HG02852 (cell line): ENCODE measurements around the gene DQX1.

ENCODE experiments used
- ATAC-seq: cut with Tn5 transposase; IDR thresholded peaks from one replicate; pipeline ENCODE4 v1.9.1; 2021; ENCODE audit warnings: mild to moderate bottlenecking, moderate library complexity; ENCODE audit not compliant: unreplicated experiment

DQX1 gene

DNA sequence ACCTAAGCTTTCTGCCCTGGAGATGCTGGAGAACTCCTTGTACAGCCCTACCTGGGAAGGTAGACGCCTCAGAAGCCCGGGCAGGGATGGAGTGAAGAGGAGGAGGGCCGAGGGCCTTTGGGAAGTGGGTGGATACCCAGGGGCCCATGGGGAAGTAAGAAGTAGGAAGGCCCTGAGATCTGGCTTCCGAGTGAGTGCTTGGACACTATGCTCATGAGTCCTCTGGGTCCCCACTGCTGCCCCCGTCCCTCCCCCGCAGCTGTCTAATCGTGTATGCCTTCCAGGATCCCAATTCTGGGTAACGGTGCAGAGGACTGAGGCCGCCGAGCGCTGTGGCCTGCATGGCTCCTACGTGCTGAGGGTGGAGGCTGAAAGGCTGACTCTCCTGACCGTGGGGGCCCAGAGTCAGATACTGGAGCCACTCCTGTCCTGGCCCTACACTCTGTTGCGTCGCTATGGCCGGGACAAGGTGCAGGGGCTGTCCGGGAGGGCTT lies 29.6 kb upstream of the DQX1 start:
- no peak for ATAC-seq

DNA sequence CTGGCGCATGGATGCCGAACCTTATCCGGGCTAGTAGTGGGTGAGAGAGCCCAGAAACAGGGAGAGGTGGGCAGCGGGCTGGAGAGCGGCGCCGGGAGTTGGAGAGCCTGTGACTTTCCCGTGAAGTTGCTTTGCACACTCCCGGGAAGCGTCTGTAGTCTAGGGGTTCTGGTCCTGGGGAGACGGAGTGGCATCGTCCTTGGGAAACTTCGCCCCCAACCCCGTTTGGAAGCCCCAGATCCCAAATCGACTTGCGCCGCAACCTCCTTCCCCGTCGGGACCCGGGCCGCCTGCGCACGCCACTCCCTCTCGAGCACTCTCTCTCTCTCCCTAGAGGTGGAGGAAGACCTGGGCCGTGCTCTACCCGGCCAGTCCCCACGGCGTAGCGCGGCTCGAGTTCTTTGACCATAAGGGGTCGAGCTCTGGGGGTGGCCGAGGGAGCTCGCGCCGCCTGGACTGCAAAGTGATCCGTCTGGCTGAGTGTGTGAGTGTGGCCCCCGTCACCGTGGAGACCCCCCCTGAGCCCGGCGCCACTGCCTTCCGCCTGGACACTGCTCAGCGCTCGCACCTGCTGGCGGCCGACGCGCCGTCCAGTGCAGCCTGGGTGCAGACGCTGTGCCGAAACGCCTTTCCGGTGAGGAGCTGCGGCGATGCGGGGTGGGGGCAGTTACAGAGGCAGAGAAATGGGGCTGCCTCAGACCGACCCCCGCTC lies 28.9 kb upstream of the DQX1 start:
- ATAC-seq, result peak; percentile 42

DNA sequence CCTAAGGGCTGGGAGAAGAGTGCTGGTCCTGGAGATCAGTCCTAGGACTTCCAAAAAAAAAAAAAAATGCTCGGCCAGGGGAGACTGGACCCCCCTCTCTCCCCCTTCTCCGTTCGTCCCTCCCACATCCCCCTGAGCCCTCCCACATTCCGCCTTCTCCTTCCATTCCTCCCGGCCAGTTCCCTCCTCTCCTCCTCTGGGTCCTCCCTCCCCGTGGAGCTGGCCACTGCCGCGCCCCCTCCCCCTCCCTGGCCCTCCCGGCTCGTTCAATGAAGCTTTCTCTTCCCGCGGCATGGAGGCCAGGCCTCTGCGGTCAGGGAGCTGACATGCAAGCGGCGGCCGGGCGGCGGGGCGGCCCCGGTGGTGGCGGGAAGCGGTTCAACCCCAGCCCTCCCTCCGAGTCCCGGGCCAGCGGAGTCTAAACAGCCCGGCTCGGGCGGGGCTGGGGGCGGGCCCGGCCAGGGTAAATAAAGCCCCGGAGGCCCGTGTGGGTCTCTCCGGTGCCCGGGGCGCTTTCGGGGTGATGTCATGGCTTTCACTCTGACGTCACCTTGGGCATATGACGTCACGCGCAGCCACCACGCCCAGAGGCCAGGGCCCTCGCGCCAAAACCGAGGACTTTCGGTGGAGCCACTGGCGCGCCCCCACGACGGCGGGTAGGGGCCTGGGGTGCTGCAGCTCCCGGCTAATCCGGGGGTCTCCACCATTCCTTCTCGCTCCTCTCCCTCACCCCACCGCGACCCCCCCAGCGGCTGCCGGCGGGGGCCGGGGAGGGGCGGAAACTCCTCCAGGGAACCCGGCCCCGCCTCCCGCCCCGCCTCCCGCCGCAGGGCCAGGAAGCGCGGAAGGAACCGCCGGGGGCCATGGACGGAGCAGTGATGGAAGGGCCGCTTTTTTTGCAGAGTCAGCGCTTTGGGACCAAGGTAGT lies 28.1 kb upstream of the DQX1 start, which contains the start of the genes DOK1 and LOXL3:
Gene DOK1, plus strand, starts transcription at position 829 of the 928 bp plus-strand sequence. Its CDS starts 35 bp downstream, at position 864.
Gene LOXL3, minus strand, starts transcription at position 51 of the 928 bp plus-strand sequence. CDS start 1,308 bp downstream, outside the sequence.
- peak; percentile 54 for ATAC-seq

DNA sequence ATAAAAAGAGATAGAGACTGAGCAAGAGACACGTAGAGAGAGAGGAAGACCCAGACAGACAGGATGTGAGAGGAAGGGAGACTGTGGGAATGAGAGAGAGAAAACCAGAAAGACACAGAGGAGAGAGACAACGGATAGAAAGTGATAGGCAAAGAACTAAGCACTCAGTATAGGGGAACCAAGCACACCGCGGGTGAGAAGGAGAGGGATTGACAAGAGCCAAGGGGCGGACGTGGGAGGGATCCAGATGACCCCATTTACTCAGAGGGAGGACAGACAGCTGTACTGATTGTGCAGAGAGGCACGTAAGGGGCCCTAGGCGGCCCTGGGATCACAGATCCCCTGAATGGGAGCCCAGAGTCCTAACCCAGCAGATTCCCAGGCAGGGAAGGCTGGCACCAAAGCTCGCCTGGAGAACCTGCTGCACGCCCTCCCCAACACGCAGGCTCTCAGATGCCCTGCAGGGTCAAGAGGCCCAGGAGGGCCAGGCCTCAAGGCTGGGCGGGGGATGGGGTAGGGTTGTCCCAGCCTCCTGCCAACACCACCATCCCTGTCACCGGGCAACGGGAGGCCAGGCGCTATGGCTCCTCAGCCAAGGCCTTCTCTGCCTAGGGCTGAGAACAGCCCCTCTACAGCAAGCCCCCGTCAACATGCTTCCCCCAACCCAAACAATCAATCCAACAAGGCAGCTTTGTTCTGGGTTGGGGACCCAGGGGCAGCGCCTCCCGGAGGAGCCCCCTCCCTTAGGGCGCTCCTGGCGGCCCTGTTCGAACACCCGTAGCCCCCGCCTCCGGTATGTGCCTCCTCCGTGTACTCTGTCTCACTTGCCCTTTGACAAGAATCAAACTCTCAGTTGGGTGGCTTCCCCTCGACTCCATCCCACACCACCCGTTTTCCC lies 27.1 kb upstream of the DQX1 start:
- no peak for ATAC-seq

DNA sequence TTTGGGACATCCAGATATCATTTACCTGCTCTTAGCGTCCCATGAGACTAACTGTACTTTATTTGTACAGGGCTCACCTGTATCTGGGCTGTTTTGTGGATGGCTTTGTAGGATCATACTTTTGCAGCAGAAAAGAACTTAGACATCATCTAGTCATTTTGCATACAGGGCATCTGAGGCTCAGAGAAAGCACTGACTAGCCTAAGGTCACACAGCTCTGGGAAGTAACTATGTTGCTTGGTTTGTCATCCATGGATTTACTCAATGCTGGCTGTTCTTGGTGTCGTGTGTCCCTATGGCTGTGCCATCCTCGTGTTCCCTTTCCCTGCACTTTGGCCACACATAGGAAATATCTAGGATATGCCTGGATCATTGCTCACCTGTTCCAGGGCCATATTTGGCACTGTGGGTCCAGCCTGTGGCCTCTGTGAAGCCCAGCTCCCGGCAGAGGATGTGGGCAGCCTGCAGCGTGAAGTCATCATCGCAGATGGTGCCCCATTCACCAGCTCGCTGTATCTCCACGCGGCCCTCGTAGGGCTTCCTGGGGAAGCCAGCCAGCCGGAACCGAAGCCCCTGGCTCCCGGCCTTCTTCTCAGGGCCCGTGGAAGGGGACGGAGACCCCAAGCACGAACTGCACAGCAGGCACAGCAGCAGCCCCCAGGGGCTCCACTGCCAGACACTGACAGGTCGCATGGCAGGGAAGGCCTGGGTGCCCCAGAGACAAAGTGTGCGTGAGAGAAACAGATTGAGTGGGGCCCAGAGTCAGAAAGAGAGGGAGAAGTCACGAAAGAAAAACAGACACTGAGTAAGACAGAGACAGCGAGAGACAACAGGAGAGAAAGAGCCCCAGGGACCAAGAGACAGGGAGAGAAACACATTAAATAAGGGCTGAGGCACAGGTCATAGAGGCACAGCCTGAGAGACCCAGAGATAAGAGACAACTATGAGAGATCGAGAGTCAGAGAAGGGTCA lies 26.2 kb upstream of the DQX1 start:
- ATAC-seq, result no peak

DNA sequence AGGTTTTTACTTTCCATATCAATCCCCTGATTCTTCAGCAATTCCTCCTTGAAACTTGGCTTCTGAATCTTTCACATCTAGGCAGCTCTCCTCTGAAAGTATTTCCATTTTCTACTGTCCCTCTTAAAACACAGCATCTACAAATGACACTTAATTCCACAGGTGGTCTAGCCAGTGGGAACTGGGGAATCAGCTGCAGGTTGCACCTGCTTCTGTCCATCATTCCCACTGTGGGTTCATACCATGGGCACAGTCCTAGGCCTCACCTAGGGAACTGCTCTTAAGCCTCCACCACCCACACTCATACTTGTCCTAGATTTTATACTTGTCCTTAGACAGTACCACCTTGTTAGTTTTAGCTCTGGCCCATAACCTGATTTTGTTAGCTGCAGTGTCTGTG lies 25.5 kb upstream of the DQX1 start:
- ATAC-seq, result no peak

DNA sequence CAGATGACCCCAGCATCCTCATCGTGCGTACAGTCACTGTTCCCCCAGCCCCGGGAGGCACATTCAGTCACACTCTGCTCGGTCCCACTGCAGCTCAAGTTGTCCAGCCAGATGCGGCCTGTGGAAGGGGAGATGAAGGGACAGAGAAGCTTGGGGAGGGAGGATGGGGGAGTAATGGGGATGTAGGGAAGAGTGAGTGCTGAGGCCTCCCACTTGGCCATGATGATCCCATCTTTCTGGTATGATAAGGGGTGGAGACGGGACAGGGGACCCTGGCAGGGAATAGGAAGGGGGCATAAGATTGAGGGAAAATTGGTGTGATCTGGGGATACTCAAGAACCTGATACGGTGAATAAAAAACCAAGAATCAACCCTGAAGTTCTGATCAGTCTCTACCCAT lies 24.2 kb upstream of the DQX1 start:
- ATAC-seq, result no peak

DNA sequence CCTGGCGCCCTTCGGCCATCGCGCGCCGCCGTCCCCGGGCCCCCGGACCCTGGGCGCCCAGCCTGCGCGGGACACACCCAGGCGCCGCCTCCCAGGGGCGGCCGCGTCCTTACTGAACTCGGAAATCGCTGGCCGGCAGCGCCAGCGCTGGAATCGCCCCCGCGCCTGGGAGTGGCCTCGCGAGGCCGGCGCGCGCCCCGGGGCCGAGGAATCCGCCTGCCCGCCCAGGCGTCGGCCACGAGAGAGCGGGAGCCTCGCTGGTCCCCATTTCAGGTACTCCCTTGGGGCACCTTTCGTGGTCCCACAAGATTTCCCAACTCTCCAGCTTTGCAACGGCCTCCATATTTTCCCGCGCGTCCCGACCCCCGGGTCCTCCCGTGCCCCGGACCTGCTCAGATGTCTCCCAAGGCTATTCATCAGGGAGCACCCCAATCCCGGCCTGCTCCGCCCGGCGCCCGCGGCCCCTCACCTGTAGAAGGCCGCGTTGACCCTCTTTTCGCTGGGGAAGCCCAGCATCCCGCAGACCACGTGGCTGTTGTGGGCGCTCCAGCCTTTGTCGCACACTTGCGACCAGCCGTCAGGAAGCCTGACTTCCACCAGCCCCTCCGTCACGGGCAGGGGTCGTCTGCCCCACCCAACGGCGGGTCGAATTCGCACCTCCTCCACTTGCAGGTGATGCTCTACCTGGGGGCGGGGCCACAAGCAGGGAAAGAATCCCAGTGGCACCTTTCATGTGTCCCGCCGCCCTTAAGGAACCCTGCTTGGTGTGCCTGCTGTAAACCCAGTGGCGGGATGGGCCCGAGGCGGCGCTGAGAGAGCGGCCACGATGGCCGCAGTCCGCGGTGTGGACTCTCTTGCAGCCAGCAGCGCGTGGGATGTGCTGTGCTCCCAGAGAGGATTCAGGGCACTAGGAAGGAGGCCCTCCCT lies 23.1 kb upstream of the DQX1 start:
- ATAC-seq, result no peak

DNA sequence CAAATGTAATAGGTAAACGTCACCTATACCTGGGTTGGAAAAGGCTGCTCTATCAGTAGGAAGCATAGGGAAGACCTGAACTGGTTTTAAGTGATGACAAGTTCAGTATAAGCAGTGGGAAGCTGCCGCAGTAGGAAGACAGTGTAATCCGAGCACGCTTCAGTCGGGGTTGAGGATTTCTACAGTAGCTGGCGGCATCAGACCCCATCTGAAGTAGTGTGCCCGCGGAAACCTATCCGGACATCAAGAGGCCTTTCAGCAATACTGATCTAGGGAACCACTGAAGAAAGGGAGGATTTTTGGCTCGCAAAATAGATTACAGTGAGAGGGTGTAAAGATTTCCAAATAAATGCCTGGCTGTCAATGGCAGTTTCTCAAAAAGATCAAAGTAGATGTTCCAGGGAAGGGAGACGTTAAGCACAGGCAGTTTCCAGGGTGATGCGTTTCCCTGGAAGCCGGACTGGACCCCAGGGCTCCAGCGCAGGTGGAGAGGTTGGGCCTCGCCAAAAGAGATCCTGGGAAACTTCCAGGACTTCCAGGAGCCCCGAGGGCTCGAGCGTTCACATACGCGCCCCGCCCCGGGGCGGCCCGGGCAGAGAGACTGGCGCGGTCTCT lies 22.4 kb upstream of the DQX1 start:
- ATAC-seq, result no peak

DNA sequence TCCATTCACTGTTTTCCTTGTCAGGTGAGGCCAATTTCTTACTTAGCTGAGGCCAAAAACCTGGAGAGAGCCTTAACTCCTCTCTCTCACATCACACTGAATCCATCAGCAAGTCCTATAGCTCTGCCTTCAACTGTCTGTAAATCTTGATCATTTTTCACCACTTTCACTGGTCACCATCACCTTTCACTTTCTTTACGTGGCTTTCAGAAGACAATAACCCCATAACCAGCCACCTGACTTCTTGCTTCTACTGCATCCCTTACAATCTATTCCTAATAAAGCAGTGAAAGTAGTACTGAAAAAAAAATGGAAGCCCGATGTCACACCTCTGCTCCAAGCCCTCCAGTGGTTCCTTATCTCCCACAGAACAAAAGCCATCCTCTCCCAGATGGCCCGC lies 20.0 kb upstream of the DQX1 start:
- ATAC-seq, result no peak

DNA sequence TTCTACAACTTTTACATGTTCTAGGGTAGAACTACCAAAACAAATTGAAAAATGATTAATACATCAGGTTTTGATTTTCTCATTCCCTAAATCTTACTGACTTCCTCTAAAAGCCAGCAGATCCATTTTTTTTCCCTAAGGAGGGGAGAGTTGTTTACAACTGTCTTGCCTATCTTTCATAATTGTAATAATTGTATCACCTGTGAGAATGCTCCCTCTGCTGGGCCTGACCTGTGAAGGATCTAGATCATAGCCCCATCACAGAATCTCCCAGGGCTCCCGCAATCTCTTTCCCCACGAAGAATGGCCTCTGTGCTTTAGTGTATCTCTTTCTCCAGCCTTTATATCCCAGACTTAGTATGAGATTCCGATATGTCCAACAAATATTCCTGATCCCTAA lies 18.6 kb upstream of the DQX1 start:
- no peak for ATAC-seq

DNA sequence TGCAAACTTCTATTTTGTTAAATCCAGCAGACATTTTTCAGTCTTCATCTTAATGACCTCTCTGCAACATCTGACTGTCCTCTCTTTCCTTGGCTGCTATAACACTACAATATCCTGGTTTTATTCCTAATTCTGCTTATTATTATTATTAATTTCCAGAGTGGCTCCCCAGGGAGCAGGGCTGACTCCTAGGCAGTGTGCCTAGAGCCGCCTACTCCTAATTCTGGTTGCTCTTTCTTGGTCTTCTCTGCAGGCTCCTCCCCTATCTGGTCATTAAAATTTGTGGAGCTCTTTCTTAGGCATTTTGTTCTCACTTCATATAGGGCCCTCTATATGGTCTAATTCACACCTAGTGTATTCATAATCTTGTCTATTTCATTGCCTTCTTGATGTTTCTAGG lies 16.9 kb upstream of the DQX1 start:
- ATAC-seq, result no peak

DNA sequence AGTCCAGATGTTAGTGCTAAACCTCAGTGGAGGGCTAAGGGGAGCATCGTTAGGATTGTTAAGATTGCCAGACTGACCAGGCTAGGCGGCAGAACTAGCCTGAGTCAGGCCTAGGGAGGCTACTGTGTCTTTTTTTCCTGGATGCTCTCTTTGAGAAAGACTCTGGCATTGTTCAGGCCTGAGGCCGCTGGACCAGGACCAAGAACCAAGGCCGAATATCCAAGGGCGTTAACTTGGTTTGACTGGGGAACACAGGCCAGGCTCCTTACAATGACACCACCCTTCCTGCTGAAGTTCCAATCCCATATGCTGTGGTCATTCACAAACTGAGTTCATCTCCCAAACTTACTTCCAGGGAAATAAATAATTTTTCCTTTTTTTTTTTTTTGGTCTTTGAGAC lies 14.3 kb upstream of the DQX1 start:
- no peak for ATAC-seq

DNA sequence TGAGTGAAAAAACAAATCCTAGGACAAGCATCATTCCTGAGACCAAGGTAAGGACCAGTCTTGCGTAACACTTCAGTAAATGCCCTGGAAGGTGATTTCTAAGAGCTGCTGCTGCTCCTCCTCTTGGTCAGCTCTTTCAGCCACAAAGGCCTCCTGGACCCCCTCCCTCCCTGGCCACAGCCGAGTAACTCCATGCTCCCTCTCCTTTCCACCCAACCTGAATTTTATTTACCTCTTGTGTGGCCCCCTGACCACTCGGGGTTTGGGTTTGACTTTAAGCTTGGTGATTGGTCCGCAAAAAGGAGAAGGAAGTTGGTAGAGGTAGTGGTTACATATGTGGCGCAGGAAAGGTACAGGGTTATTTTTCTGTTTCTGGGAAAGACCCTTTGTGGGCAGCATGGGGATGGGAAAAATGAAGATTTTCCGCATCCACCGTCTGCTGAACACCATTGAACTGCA lies 12.9 kb upstream of the DQX1 start:
- ATAC-seq, result no peak

DNA sequence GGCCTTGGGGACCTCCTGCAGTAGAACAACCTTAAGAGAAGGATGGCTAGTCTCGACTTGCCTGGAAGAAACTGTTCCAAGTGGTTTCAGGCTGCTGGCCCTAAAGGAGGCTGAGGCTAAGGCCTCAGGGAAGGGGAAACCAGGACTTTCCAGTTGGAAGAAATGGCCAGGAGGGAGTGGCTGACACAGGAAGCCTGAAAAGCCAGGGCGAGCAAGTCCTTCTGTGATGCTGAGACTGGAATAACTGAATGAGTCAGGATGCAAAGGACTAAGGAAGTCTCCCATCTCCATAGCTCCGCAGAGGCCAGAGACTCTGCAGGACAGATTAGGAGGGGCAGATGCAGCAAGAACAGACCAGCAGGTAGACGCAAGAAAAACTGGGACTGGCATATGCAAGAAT lies 11.1 kb upstream of the DQX1 start:
- ATAC-seq, result no peak

DNA sequence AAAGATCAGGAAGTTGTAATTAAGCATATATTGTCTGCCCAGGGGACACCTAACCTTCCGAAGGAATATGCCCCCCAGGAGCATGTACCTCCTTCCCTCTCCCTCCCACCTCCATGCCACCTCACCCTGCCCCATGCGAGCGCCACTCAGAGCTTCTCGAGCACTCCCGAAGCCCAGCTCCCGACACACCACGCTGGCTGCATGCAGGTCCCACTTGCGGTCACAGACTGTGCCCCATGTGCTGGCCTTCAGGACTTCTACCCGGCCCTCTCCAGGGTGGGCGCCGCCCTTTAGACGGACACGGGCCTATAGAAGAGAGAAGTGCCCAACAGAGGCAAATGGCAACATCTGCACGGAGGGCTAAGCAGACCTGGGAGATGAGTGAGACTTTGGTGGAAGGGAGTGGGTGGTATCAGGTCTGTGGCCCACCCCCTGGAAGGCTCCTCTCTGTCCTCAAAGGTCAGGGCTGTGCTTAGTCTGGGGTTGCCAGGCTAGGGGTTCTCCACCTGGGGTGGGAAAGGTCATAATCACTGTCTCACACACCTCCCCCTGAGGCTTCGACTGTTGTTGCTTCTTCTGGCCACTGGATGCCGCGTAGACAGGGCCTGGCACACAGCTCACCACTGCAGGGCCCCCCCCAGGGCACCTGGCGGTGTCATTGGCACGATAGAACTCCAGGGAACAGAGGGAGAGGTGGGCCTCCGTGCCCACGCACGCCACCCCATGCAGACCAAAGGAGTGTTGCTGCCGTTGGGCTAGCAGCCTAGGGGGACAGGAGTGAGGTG lies 10.3 kb upstream of the DQX1 start:
- no peak for ATAC-seq

DNA sequence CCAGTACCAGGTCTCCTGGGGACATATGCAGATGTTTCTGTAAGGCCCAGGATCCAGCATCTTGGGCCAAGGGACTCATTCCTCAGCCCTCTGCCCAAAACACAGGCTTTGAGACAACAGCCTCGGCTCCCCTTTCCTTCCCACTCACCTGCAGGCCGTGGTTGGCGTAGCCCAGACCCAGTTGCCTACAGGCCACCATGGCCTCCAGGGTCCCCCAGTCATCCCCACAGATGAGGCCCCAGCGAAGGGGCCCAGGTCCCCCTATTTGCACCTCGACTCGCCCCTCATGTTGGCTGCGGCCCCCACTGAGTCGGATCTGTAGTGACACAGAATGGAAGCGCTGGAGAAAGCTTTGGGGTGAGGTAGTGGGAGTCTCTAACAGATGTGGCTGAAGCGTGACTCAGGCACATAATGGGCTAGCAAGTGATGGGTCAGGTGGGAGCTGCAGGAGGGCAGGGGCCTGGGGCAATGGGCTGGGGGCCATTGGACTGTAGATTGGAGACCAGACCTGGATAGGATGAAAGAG lies 9.5 kb upstream of the DQX1 start:
- no peak for ATAC-seq
